ENCODE data around the gene KCTD1. TPM values are rescaled to one million over a fixed set of nuclear protein-coding genes. Genes with fewer than 3 reads are reported as not detected.

KCTD1 gene
- total RNA-seq, 1 donor from 2014 or later = 17.1 TPM

DNA sequence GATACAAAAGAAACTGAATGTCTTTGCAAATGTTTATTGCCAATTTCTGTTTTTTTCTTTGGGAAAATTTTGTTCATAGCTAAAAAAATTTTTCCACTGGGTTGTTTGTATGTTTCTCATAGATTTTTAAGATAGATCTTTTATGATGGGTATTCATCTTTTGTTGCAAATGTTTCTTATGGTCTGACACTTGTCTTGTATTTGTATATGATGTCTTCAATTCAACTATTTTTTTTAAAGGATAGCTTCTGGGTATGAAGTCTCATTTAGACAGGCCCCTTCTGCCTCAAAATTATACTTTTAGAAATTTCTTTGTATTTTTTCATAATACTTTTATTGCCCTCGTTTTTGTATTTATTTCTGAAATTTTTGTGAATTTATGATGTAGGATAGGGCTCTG, 73.8 kb downstream of the KCTD1 start:
- Mint-ChIP-seq H3K27ac (no peak overlapping the region), H3K4me1 (peaks cover 33% of the 10 kb centered on the region), H3K36me3 (peaks cover 25% of the 10 kb centered on the region), H3K4me3 (no peak overlapping the region), H3K27me3 (ENCODE audit: insufficient read depth, low read depth) (no peaks in the 10 kb centered on the region), H3K9me3 (no peaks in the 10 kb centered on the region)
- Histone ChIP-seq H3F3A (ENCODE audit: low read depth) (peaks cover 11% of the 10 kb centered on the region), H3K4me1 (peaks cover 24% of the 10 kb centered on the region), H4K20me1 (ENCODE audit: low read depth) (no peaks in the 10 kb centered on the region), H3K4me3 (no peak overlapping the region), H3K27ac (no peak overlapping the region), H3K36me3 (no peaks in the 10 kb centered on the region), H3K9ac (no peak overlapping the region), H3K79me2 (ENCODE audit: low read depth) (no peaks in the 10 kb centered on the region), H3K4me2 (no peak overlapping the region), H3K27me3 (no peaks in the 10 kb centered on the region), H3K9me3 (ENCODE audit: low read depth) (no peaks in the 10 kb centered on the region), H2AFZ (replicated peaks) (no peak overlapping the region)
- TF ChIP-seq, protein P1, sequence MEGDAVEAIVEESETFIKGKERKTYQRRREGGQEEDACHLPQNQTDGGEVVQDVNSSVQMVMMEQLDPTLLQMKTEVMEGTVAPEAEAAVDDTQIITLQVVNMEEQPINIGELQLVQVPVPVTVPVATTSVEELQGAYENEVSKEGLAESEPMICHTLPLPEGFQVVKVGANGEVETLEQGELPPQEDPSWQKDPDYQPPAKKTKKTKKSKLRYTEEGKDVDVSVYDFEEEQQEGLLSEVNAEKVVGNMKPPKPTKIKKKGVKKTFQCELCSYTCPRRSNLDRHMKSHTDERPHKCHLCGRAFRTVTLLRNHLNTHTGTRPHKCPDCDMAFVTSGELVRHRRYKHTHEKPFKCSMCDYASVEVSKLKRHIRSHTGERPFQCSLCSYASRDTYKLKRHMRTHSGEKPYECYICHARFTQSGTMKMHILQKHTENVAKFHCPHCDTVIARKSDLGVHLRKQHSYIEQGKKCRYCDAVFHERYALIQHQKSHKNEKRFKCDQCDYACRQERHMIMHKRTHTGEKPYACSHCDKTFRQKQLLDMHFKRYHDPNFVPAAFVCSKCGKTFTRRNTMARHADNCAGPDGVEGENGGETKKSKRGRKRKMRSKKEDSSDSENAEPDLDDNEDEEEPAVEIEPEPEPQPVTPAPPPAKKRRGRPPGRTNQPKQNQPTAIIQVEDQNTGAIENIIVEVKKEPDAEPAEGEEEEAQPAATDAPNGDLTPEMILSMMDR (IDR thresholded peaks at IDR 0.05) = no peak
- TF ChIP-seq EZH2phosphoT487 (IDR thresholded peaks at IDR 0.05) (no peak), EZH2 (IDR thresholded peaks at IDR 0.05) (no peak)
- no peak for DNase-seq (ENCODE audit: low spot score)

GRCh38 chr18:26473672-26474071, 74.7 kb downstream of the KCTD1 start:
- no peak overlapping the region for H2AFZ ChIP-seq (replicated peaks)
- H3K9me3 Mint-ChIP-seq = no peaks in the 10 kb centered on the region
- H3K27ac ChIP-seq = no peak overlapping the region
- H3K36me3 ChIP-seq = no peaks in the 10 kb centered on the region
- H4K20me1 ChIP-seq (ENCODE audit: low read depth) = no peaks in the 10 kb centered on the region
- TF ChIP-seq EZH2phosphoT487 (IDR thresholded peaks at IDR 0.05) (no peak), EZH2 (IDR thresholded peaks at IDR 0.05) (no peak)
- TF ChIP-seq, protein P1 (IDR thresholded peaks at IDR 0.05) = no peak
- H3K27ac Mint-ChIP-seq = no peak overlapping the region
- no peaks in the 10 kb centered on the region for H3K9me3 ChIP-seq (ENCODE audit: low read depth)
- peaks cover 21% of the 10 kb centered on the region for H3K4me1 ChIP-seq
- no peak overlapping the region for H3K9ac ChIP-seq
- no peaks in the 10 kb centered on the region for H3K27me3 ChIP-seq
- no peak overlapping the region for H3K4me2 ChIP-seq
- H3K4me1 Mint-ChIP-seq = peaks cover 25% of the 10 kb centered on the region
- H3K27me3 Mint-ChIP-seq (ENCODE audit: insufficient read depth, low read depth) = no peaks in the 10 kb centered on the region
- peaks cover 19% of the 10 kb centered on the region for H3F3A ChIP-seq (ENCODE audit: low read depth)
- H3K4me3 ChIP-seq = no peak overlapping the region
- H3K4me3 Mint-ChIP-seq = no peak overlapping the region
- DNase-seq (ENCODE audit: low spot score) = no peak
- peaks cover 23% of the 10 kb centered on the region for H3K36me3 Mint-ChIP-seq
- no peaks in the 10 kb centered on the region for H3K79me2 ChIP-seq (ENCODE audit: low read depth)

- Mint-ChIP-seq H3K9me3 (no peaks in the 10 kb centered on the region), H3K4me3 (no peak overlapping the region), H3K4me1 (peaks cover 13% of the 10 kb centered on the region), H3K36me3 (peaks cover 30% of the 10 kb centered on the region), H3K27ac (no peak overlapping the region), H3K27me3 (ENCODE audit: insufficient read depth, low read depth) (peaks cover 2% of the 10 kb centered on the region)
- no peaks in the 10 kb centered on the region for H3K9me3 ChIP-seq (ENCODE audit: low read depth)
- no peak overlapping the region for H2AFZ ChIP-seq (replicated peaks)
- H3K9ac ChIP-seq = no peak overlapping the region
- H4K20me1 ChIP-seq (ENCODE audit: low read depth) = no peaks in the 10 kb centered on the region
- DNase-seq (ENCODE audit: low spot score) = no peak
- no peaks in the 10 kb centered on the region for H3K27me3 ChIP-seq
- no peak overlapping the region for H3K4me3 ChIP-seq
- H3K79me2 ChIP-seq (ENCODE audit: low read depth) = no peaks in the 10 kb centered on the region
- H3K4me2 ChIP-seq = no peak overlapping the region
- TF ChIP-seq, protein P1 (IDR thresholded peaks at IDR 0.05) = no peak
- TF ChIP-seq EZH2phosphoT487 (IDR thresholded peaks at IDR 0.05) = no peak
- no peak for TF ChIP-seq EZH2 (IDR thresholded peaks at IDR 0.05)
- peaks cover 20% of the 10 kb centered on the region for H3F3A ChIP-seq (ENCODE audit: low read depth)
- peaks cover 15% of the 10 kb centered on the region for H3K4me1 ChIP-seq
- no peaks in the 10 kb centered on the region for H3K36me3 ChIP-seq
- H3K27ac ChIP-seq = no peak overlapping the region
Observed at GRCh38 chr18:26471826-26472225, 76.5 kb downstream of the KCTD1 start.

Data from neural progenitor cell (in vitro differentiated cells).